Measurements from ENCODE around the gene RNF4.
A peak's percentile ranks its signal among the peaks of the same experiment; 100 is the strongest.
"Not testable (repeated sequence)": the region's sequence is repeated elsewhere in the genome, so short reads cannot be mapped to it uniquely, and the experiment has no call there.

The RNF4 gene

GRCh38 chr4:2489081-2489805 lies 20.3 kb downstream of the RNF4 start:
- no peak for DNase-seq

GRCh38 chr4:2489841-2490552 lies 21.1 kb downstream of the RNF4 start:
- DNase-seq: no peak

GRCh38 chr4:2492970-2493369 lies 24.1 kb downstream of the RNF4 start:
- DNase-seq: no peak

GRCh38 chr4:2494992-2495391 lies 26.1 kb downstream of the RNF4 start:
- no peak for DNase-seq

GRCh38 chr4:2497324-2497723 lies 28.4 kb downstream of the RNF4 start:
- no peak for DNase-seq

GRCh38 chr4:2497931-2498330 lies 29.0 kb downstream of the RNF4 start:
- DNase-seq: no peak

GRCh38 chr4:2500547-2500946 lies 31.6 kb downstream of the RNF4 start:
- DNase-seq: no peak

GRCh38 chr4:2501034-2501594 lies 32.2 kb downstream of the RNF4 start:
- no peak for DNase-seq

- no peak for DNase-seq
Observed at GRCh38 chr4:2503809-2504208, 34.9 kb downstream of the RNF4 start.

- DNase-seq: no peak
Observed at GRCh38 chr4:2507259-2507658, 38.4 kb downstream of the RNF4 start.

GRCh38 chr4:2507855-2508254 lies 38.9 kb downstream of the RNF4 start:
- DNase-seq: no peak

- no peak for DNase-seq
Observed at GRCh38 chr4:2510351-2511259, 41.7 kb downstream of the RNF4 start.

- DNase-seq: no peak
Observed at GRCh38 chr4:2511645-2512131, 42.8 kb downstream of the RNF4 start.

- no peak for DNase-seq
Observed at GRCh38 chr4:2512396-2513135, 43.7 kb downstream of the RNF4 start.

- DNase-seq: not testable (repeated sequence)
Observed at GRCh38 chr4:2514193-2514592, 45.3 kb downstream of the RNF4 start.

GRCh38 chr4:2514944-2515343 lies 46.0 kb downstream of the RNF4 start:
- not testable (repeated sequence) for DNase-seq

GRCh38 chr4:2515830-2516550 lies 47.1 kb downstream of the RNF4 start:
- no peak for DNase-seq

GRCh38 chr4:2516635-2517034 lies 47.7 kb downstream of the RNF4 start:
- no peak for DNase-seq

- DNase-seq: no peak
Observed at GRCh38 chr4:2526559-2526958, 57.7 kb downstream of the RNF4 start.

- DNase-seq: peak in 1 of 3 experiments; percentile 41
Observed at GRCh38 chr4:2534904-2535375, 66.0 kb downstream of the RNF4 start.
